NCI-H146 treated with DMSO at 0.1 percent for 48 hours (cell line): ENCODE results near the gene SPIN1.

Source experiments
- DNase-seq: peaks from one replicate; lab custom pipeline; 2025; ENCODE audit not compliant: unreplicated experiment; lab: John Stamatoyannopoulos, UW

The SPIN1 gene

GRCh38 chr9:88387552-88388202, 567 bp upstream of the SPIN1 start:
- DNase-seq: peak; percentile 30

GRCh38 chr9:88388886-88389605, 802 bp downstream of the SPIN1 start:
- DNase-seq: no peak

GRCh38 chr9:88390371-88390990, 2.2 kb downstream of the SPIN1 start:
- no peak for DNase-seq

- DNase-seq: no peak
Observed at GRCh38 chr9:88391236-88391635, 3.0 kb downstream of the SPIN1 start.

DNA sequence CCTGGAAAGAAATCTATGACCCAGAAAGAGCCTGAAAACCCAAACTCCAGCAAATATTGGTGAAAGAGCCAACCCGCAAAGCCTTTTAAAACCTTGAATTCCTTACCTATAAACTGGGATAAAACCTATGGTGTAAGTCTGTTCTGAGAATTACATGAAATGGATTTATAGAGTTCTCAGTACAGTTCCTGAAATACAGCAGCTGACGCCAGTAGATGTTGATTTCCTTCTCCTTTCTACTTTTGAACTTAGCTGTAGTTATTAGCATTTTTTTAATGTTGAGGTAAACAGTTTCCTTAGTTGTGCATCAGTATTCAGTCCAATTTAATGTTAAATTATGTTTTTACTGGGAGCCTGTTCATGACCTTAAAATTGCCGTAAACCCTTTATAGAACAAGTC, 3.7 kb downstream of the SPIN1 start:
- DNase-seq: no peak

- no peak for DNase-seq
Observed at GRCh38 chr9:88392549-88392948, 4.3 kb downstream of the SPIN1 start.

GRCh38 chr9:88396836-88397577, 8.8 kb downstream of the SPIN1 start:
- no peak for DNase-seq

DNA sequence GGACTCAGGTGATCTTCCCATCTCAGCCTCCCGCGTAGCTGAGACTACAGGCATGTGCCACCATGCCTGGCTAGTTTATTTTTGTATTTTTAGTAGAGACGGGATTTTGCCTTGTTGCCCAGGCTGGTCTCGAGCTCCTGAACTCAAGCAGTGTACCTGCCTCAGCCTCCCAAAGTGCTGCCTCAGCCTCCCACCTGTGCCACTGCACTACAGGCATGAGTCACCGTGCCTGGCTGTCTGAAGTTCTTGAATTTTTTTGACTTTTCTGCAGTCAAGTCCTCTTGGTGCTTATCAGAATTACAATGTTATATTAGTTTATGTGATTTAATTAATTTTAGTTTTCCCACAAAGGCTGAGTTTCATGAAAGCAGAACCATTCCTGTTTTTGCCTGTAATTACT, 9.8 kb downstream of the SPIN1 start:
- DNase-seq: no peak

- no peak for DNase-seq
Observed at GRCh38 chr9:88399966-88400365, 11.7 kb downstream of the SPIN1 start.

- DNase-seq: no peak
Observed at GRCh38 chr9:88403340-88403739, 15.1 kb downstream of the SPIN1 start.

DNA sequence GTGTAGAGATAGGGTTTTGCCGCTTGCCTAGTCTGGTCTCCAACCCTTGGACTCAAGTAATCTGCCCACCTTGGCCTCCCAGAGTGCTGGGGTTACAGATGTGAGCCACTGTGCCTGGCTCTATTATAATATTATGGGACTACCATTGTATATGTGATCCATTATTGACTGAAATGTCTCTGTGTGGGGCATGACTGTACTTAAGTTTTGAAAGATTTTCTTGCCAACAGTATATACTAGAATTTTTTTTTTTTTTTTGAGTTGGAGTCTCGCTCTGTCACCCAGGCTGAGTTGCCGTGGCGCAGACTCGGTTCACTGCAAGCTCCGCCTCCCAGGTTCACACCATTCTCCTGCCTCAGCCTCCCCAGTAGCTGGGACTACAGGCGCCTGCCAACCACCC, 17.8 kb downstream of the SPIN1 start:
- DNase-seq: no peak

DNA sequence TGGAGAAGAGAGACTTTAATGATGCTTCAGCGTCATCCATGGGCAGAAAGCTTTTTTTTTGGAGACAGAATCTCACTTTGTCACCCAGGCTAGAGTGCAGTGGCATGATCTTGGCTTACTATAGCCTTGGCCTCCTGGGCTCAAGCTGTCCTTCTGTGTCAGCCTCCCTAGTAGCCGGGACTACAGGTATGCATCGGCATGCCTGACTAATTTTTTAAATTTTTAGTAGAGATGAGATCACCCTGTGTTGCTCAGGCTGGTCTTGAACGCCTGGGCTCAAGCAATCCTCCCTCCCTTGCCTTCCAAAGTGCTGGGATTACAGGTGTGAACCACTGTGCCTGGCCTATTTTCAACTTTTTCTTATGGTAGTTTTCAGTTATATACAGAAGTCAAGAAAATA, 23.2 kb downstream of the SPIN1 start:
- DNase-seq: no peak

DNA sequence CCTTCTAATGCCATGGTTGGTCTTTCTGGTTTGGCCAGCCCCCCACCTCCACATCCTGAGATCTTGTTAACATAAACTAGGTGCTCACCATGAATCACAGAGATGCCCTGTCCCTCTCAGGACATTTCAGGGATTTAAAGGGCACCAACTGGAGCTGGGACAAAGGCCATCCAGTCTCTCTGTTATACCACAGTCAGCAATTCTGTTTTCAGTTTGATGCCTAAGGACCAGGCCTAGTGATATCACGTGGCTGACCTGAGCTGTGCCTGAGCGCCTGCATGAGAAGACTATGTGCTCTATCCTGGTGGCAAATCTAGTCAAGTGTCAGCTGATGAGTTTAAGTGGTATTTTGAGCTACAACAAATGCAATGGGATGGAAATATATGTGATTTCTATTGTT, 26.1 kb downstream of the SPIN1 start:
- DNase-seq: no peak

DNA sequence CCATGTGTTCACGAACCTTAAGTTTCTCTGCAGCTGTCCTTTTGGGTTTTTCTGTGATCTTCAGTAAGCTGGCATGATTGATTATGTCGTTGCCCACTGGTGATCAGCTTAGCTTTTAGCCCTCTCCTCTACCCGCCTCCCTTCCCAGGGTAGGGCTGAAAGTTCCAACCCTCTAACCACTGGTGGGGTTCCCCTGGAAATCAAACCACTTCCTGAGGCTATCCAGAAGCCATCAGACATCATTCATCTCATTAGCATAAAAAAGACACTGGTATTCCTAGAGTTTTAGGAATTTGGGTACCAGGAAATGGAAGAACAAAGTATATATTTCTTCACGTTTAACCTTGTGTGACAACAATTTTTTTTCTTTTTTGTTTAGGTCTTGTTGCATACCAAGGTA, 29.8 kb downstream of the SPIN1 start:
- DNase-seq: no peak

- no peak for DNase-seq
Observed at GRCh38 chr9:88418715-88419540, 30.7 kb downstream of the SPIN1 start.

DNA sequence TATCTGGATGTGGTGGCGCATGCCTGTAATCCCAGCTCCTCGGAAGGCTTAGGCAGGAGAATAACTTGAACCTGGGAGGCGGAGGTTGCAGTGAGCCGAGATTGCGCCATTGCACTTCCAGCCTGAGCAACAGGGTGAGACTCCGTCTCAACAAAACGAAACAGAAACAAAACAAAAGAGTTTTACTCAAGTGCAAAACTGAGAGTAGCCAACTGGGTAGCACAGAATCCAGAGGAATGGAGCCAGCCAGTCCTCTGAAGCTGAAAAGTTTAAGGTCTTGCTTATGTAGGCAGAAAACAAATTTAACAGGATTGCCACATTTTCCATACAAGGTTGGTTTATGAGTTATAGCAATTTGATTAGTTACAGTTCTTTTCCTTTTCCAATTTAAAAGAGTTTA, 32.0 kb downstream of the SPIN1 start:
- no peak for DNase-seq

- DNase-seq: no peak
Observed at GRCh38 chr9:88421348-88421747, 33.1 kb downstream of the SPIN1 start.

- no peak for DNase-seq
Observed at GRCh38 chr9:88425538-88425950, 37.3 kb downstream of the SPIN1 start.

- no peak for DNase-seq
Observed at GRCh38 chr9:88426651-88427050, 38.4 kb downstream of the SPIN1 start.

GRCh38 chr9:88429595-88430430, 41.6 kb downstream of the SPIN1 start:
- DNase-seq: no peak
